Heart left ventricle (tissue), 13 donors: ENCODE measurements around the gene GPR157.

Source experiments
- CTCF ChIP-seq, 12 donors: fragments of 200-600 bp; sonication (generic) in 4 of 12; IDR thresholded peaks; one replicate each; pipeline versions ENCODE4 v1.5.0 to v1.8.0; 2018 to 2022; ENCODE audit warnings: antibody characterized with exemption in 12 of 12, mild to moderate bottlenecking in 5 of 12
- POLR2A ChIP-seq, 2 donors: fragments of 450-650 bp; IDR thresholded peaks; one replicate each; pipeline ENCODE4 v1.6.1; 2017; ENCODE audit warnings: antibody characterized with exemption in 2 of 2, mild to moderate bottlenecking in 2 of 2, moderate library complexity in 2 of 2
- donor health status: ischemic (EF 13 %, LVEDD 7.1; RV severe dilation, severe dysfunction).
- donor health status: DM: no; HTN: yes; CAD: no.
- donor health status: DM: no; HTN: no; CAD: no.
- donor health status: ischemic (EF 25% LVEDD 6.9; RV normal size, moderate dysfunction).
- donor health status: ischemic (EF 25% LVEDD 5.7; RV mildly dilated, moderate dysfunction).
- donor health status: ischemic (EF 35%, LVEDD 5.7; RV mildly dilated, moderate dysfunction).
- donor health status: nonischemic (EF 11% LVEDD 7.7; RV severe dilation, severe dysfunction).
- donor health status: DM: yes; HTN: yes; CAD: no.
- donor health status: PGD.
- donor health status: ischemic (EF 29% LVEDD 5.4; RV normal size, mild dysfunction).
- donor health status: nonischemic (EF 23%, LVEDD 6.1; RV moderate dilation, normal function).

GRCh38 chr1:9071554-9072235, 57.2 kb downstream of the GPR157 start:
- TF ChIP-seq CTCF (IDR thresholded peaks at IDR 0.05), result no peak
- no peak for TF ChIP-seq POLR2A (IDR thresholded peaks at IDR 0.05)
